Vagina (tissue), 2 donors: ENCODE measurements around the gene NAP1L3. TPM values are rescaled to one million over a fixed set of nuclear protein-coding genes. Genes with fewer than 3 reads are reported as not detected.

Experiments
- DNase-seq, 2 donors: peaks; one replicate each; pipeline ENCODE4 v3.0.0-alpha.2; 2017; ENCODE audit errors: extremely low spot score in 2 of 2
- H3K27ac ChIP-seq: fragments of 200-600 bp; sonication (generic); one replicate; pipeline ENCODE4 v1.5.1; 2019
- H3K27me3 ChIP-seq: fragments of 200-600 bp; sonication (generic); one replicate; pipeline ENCODE4 v1.5.1; 2019
- H3K36me3 ChIP-seq, 2 donors: fragments of 200-600 bp; sonication (generic); one replicate each; pipeline ENCODE4 v1.5.1; 2017 to 2019
- H3K4me1 ChIP-seq: fragments of 200-600 bp; sonication (generic); one replicate; pipeline ENCODE4 v1.5.1; 2019
- H3K4me3 ChIP-seq, 2 donors: fragments of 200-600 bp; sonication (generic); 1 replicate in 1 of 2; 2 replicates in 1 of 2; pipeline ENCODE4 v1.5.1; 2016 to 2019
- H3K9me3 ChIP-seq: fragments of 200-600 bp; sonication (generic); one replicate; pipeline ENCODE4 v1.5.1; 2019
- CTCF ChIP-seq, 3 experiments: fragments of 450-650 bp in 2 of 3; fragments of 200-600 bp in 1 of 3; sonication (generic) in 1 of 3; IDR thresholded peaks; one replicate each; pipeline ENCODE4 v1.5.1; 2017 to 2019; ENCODE audit warnings: antibody characterized with exemption in 3 of 3, mild to moderate bottlenecking in 2 of 3, moderate library complexity in 2 of 3
- POLR2A ChIP-seq, 2 donors: fragments of 450-650 bp; IDR thresholded peaks; one replicate each; pipeline ENCODE4 v1.6.1; 2017; ENCODE audit warnings: antibody characterized with exemption in 2 of 2, mild to moderate bottlenecking in 2 of 2, moderate library complexity in 2 of 2
- POLR2AphosphoS5 ChIP-seq, 2 donors: sonication (generic); formaldehyde crosslinking; IDR thresholded peaks; one replicate each; pipeline ENCODE4 v1.9.0; 2017; ENCODE audit warnings: antibody characterized with exemption in 2 of 2, mild to moderate bottlenecking in 2 of 2, low read depth in 1 of 2; ENCODE audit not compliant: insufficient read depth in 1 of 2
- intact Hi-C: fragments of 100-400 bp; cut with DNase I; formaldehyde crosslinking; loops from one replicate; pipeline ENCODE4 v1.15.1; 2023
- total RNA-seq: library from RNA; depleted of rRNA; stranded (reverse); fragments of >200 nt; gene quantifications from one replicate; pipeline ENCODE4 v1.2.3, GENCODE V29; 2016

The NAP1L3 gene
- total RNA-seq: 3.2 TPM

- Histone ChIP-seq H3K27ac (peak within 1 kb of the TSS; percentile 59), H3K9me3 (no peaks in the 10 kb centered on the region), H3K36me3 (no peaks in the 10 kb centered on the region), H3K4me1 (peaks cover 4% of the 10 kb centered on the region), H3K27me3 (no peaks in the 10 kb centered on the region), H3K4me3 (peak within 1 kb of the TSS; percentile 54 to 59)
- intact Hi-C loops: no loop called here
- no peak for DNase-seq
- no peak for TF ChIP-seq POLR2A (IDR thresholded peaks at IDR 0.05)
- TF ChIP-seq POLR2AphosphoS5 (IDR thresholded peaks at IDR 0.05; ENCODE audit: insufficient read depth in 1 of 2, low read depth in 1 of 2): peak in 1 of 2 donors; percentile 49
These were observed at the start of gene NAP1L3 for GRCh38 chrX:93673056-93673868. Gene NAP1L3 (minus strand): TSS chrX:93673578. CDS start chrX:93673304, 274 bp downstream.

- intact Hi-C loops: no loop called here
These were observed 37.7 kb upstream of the NAP1L3 start for GRCh38 chrX:93711076-93711475.

GRCh38 chrX:93703701-93704100, 30.3 kb upstream of the NAP1L3 start:
- Histone ChIP-seq H3K4me1 (no peaks in the 10 kb centered on the region), H3K27me3 (no peaks in the 10 kb centered on the region), H3K9me3 (no peaks in the 10 kb centered on the region), H3K4me3 (no peak overlapping the region), H3K36me3 (no peaks in the 10 kb centered on the region), H3K27ac (no peak overlapping the region)
- intact Hi-C loops: no loop called here
- DNase-seq: no peak
- TF ChIP-seq CTCF (IDR thresholded peaks at IDR 0.05) (no peak), POLR2A (IDR thresholded peaks at IDR 0.05) (no peak), POLR2AphosphoS5 (IDR thresholded peaks at IDR 0.05; ENCODE audit: insufficient read depth in 1 of 2, low read depth in 1 of 2) (no peak)

More at GRCh38 chrX:93711076-93711475, 37.7 kb upstream of the NAP1L3 start:
- no peak overlapping the region for H3K27ac ChIP-seq
- no peaks in the 10 kb centered on the region for H3K27me3 ChIP-seq
- no peak overlapping the region for H3K4me3 ChIP-seq
- TF ChIP-seq POLR2A (IDR thresholded peaks at IDR 0.05) (no peak), CTCF (IDR thresholded peaks at IDR 0.05) (no peak), POLR2AphosphoS5 (IDR thresholded peaks at IDR 0.05; ENCODE audit: insufficient read depth in 1 of 2, low read depth in 1 of 2) (no peak)
- no peaks in the 10 kb centered on the region for H3K4me1 ChIP-seq
- H3K9me3 ChIP-seq: no peaks in the 10 kb centered on the region
- DNase-seq: no peak
- H3K36me3 ChIP-seq: no peaks in the 10 kb centered on the region

GRCh38 chrX:93695981-93696380, 22.6 kb upstream of the NAP1L3 start:
- no peaks in the 10 kb centered on the region for H3K4me1 ChIP-seq
- intact Hi-C loops: no loop called here
- H3K4me3 ChIP-seq: no peak overlapping the region
- no peaks in the 10 kb centered on the region for H3K27me3 ChIP-seq
- H3K36me3 ChIP-seq: no peaks in the 10 kb centered on the region
- TF ChIP-seq POLR2A (IDR thresholded peaks at IDR 0.05): no peak
- TF ChIP-seq CTCF (IDR thresholded peaks at IDR 0.05): no peak
- TF ChIP-seq POLR2AphosphoS5 (IDR thresholded peaks at IDR 0.05; ENCODE audit: insufficient read depth in 1 of 2, low read depth in 1 of 2): no peak
- H3K9me3 ChIP-seq: no peaks in the 10 kb centered on the region
- no peak for DNase-seq
- no peak overlapping the region for H3K27ac ChIP-seq

- H3K36me3 ChIP-seq: no peaks in the 10 kb centered on the region
- intact Hi-C loops: no loop called here
- TF ChIP-seq POLR2A (IDR thresholded peaks at IDR 0.05) (no peak), CTCF (IDR thresholded peaks at IDR 0.05) (no peak), POLR2AphosphoS5 (IDR thresholded peaks at IDR 0.05; ENCODE audit: insufficient read depth in 1 of 2, low read depth in 1 of 2) (no peak)
- H3K27ac ChIP-seq: peak within 1 kb of the TSS; percentile 59
- no peak for DNase-seq
- H3K27me3 ChIP-seq: no peaks in the 10 kb centered on the region
- H3K4me1 ChIP-seq: peaks cover 4% of the 10 kb centered on the region
- no peaks in the 10 kb centered on the region for H3K9me3 ChIP-seq
- peak within 1 kb of the TSS; percentile 54 to 59 for H3K4me3 ChIP-seq
These were observed 492 bp upstream of the NAP1L3 start, which contains the start of gene FAM133A for GRCh38 chrX:93673869-93674271. Gene FAM133A (plus strand): TSS chrX:93674206. CDS start chrX:93709420, 35,214 bp downstream.
